ENCODE measurements around the gene CAMK1D. TPM values are rescaled to one million over a fixed set of nuclear protein-coding genes. Genes with fewer than 3 reads are reported as not detected.

Gene CAMK1D
- total and polyA plus RNA-seq, 2 experiments from 2014 or later = 3.5 to 6.0 TPM

- Histone ChIP-seq H4K20me1 (ENCODE audit: insufficient read depth, poor library complexity, severe bottlenecking) (no peaks in the 10 kb centered on the region), H3K27ac (no peak overlapping the region), H3K4me2 (no peak overlapping the region), H3K36me3 (replicated peaks; ENCODE audit: insufficient read depth, low read depth) (no peaks in the 10 kb centered on the region), H3K9me2 (replicated peaks; ENCODE audit: insufficient read depth) (no peaks in the 10 kb centered on the region), H3K9me3 (ENCODE audit: low read depth) (no peaks in the 10 kb centered on the region), H3K79me2 (no peaks in the 10 kb centered on the region), H2AFZ (no peak overlapping the region), H3K4me3 (no peak overlapping the region), H3K27me3 (no peaks in the 10 kb centered on the region), H3K4me1 (ENCODE audit: insufficient read depth) (no peaks in the 10 kb centered on the region)
- 68% methylated on average over 6 of the region's 6 CpGs for WGBS (ENCODE audit: low lambda C conversion rate, missing lambda C conversion rate)
- TF ChIP-seq EZH2phosphoT487 (IDR thresholded peaks at IDR 0.05; ENCODE audit: low read depth, severe bottlenecking, unreplicated experiment) = no peak
- no peak for TF ChIP-seq EZH2 (IDR thresholded peaks at IDR 0.05; ENCODE audit: borderline replicate concordance)
- no peak for TF ChIP-seq CTCF (IDR thresholded peaks at IDR 0.05; ENCODE audit: poor library complexity)
- DNase-seq (ENCODE audit: low spot score) = no peak
These were observed 330.3 kb downstream of the CAMK1D start for GRCh38 chr10:12679636-12680035.

GRCh38 chr10:12681252-12681651 is 331.9 kb downstream of the CAMK1D start:
- H3K27ac ChIP-seq = no peak overlapping the region
- H2AFZ ChIP-seq = no peak overlapping the region
- H3K27me3 ChIP-seq = no peaks in the 10 kb centered on the region
- no peaks in the 10 kb centered on the region for H3K9me3 ChIP-seq (ENCODE audit: low read depth)
- no peaks in the 10 kb centered on the region for H3K9me2 ChIP-seq (replicated peaks; ENCODE audit: insufficient read depth)
- H3K79me2 ChIP-seq = no peaks in the 10 kb centered on the region
- no peaks in the 10 kb centered on the region for H3K4me1 ChIP-seq (ENCODE audit: insufficient read depth)
- H3K4me2 ChIP-seq = no peak overlapping the region
- TF ChIP-seq EZH2 (IDR thresholded peaks at IDR 0.05; ENCODE audit: borderline replicate concordance) (no peak), EZH2phosphoT487 (IDR thresholded peaks at IDR 0.05; ENCODE audit: low read depth, severe bottlenecking, unreplicated experiment) (no peak), CTCF (IDR thresholded peaks at IDR 0.05; ENCODE audit: poor library complexity) (no peak)
- DNase-seq (ENCODE audit: low spot score) = no peak
- whole genome bisulfite sequencing (ENCODE audit: low lambda C conversion rate, missing lambda C conversion rate) = 86% methylated on average over 5 of the region's 5 CpGs
- no peaks in the 10 kb centered on the region for H4K20me1 ChIP-seq (ENCODE audit: insufficient read depth, poor library complexity, severe bottlenecking)
- no peaks in the 10 kb centered on the region for H3K36me3 ChIP-seq (replicated peaks; ENCODE audit: insufficient read depth, low read depth)
- H3K4me3 ChIP-seq = no peak overlapping the region

GRCh38 chr10:12684784-12685183 is 335.4 kb downstream of the CAMK1D start:
- Histone ChIP-seq H3K4me1 (ENCODE audit: insufficient read depth) (no peaks in the 10 kb centered on the region), H2AFZ (no peak overlapping the region), H3K9me3 (ENCODE audit: low read depth) (no peaks in the 10 kb centered on the region), H3K79me2 (no peaks in the 10 kb centered on the region), H3K27me3 (no peaks in the 10 kb centered on the region), H3K9me2 (replicated peaks; ENCODE audit: insufficient read depth) (no peaks in the 10 kb centered on the region), H3K4me2 (no peak overlapping the region), H3K4me3 (no peak overlapping the region), H4K20me1 (ENCODE audit: insufficient read depth, poor library complexity, severe bottlenecking) (no peaks in the 10 kb centered on the region), H3K27ac (no peak overlapping the region), H3K36me3 (replicated peaks; ENCODE audit: insufficient read depth, low read depth) (no peaks in the 10 kb centered on the region)
- TF ChIP-seq CTCF (IDR thresholded peaks at IDR 0.05; ENCODE audit: poor library complexity) = no peak
- TF ChIP-seq EZH2 (IDR thresholded peaks at IDR 0.05; ENCODE audit: borderline replicate concordance) = no peak
- no peak for TF ChIP-seq EZH2phosphoT487 (IDR thresholded peaks at IDR 0.05; ENCODE audit: low read depth, severe bottlenecking, unreplicated experiment)
- DNase-seq (ENCODE audit: low spot score) = no peak
- 89% methylated on average over 8 of the region's 8 CpGs for WGBS (ENCODE audit: low lambda C conversion rate, missing lambda C conversion rate)

Data from hepatocyte (in vitro differentiated cells).